Measurements from ENCODE around the gene MSANTD7.

MSANTD7 gene

GRCh38 chr10:14840178-14840577 lies 2.1 kb downstream of the MSANTD7 start:
- no peak overlapping the region for H3K27ac ChIP-seq
- in situ Hi-C loops (cut with HindIII; ENCODE audit: low pct_ligation_motif_present, low sequenced_read_pairs): no loop called here
- no peak overlapping the region for H3K4me3 ChIP-seq (ENCODE audit: low read depth, low read length)
- H3K36me3 ChIP-seq (replicated peaks): peaks cover 33% of the 10 kb centered on the region
- no peaks in the 10 kb centered on the region for H3K27me3 ChIP-seq (replicated peaks)
- DNase-seq: no peak
- TF ChIP-seq, protein P1, sequence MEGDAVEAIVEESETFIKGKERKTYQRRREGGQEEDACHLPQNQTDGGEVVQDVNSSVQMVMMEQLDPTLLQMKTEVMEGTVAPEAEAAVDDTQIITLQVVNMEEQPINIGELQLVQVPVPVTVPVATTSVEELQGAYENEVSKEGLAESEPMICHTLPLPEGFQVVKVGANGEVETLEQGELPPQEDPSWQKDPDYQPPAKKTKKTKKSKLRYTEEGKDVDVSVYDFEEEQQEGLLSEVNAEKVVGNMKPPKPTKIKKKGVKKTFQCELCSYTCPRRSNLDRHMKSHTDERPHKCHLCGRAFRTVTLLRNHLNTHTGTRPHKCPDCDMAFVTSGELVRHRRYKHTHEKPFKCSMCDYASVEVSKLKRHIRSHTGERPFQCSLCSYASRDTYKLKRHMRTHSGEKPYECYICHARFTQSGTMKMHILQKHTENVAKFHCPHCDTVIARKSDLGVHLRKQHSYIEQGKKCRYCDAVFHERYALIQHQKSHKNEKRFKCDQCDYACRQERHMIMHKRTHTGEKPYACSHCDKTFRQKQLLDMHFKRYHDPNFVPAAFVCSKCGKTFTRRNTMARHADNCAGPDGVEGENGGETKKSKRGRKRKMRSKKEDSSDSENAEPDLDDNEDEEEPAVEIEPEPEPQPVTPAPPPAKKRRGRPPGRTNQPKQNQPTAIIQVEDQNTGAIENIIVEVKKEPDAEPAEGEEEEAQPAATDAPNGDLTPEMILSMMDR (IDR thresholded peaks at IDR 0.05; ENCODE audit: low read depth, low read length, missing control alignments): no peak

DNA sequence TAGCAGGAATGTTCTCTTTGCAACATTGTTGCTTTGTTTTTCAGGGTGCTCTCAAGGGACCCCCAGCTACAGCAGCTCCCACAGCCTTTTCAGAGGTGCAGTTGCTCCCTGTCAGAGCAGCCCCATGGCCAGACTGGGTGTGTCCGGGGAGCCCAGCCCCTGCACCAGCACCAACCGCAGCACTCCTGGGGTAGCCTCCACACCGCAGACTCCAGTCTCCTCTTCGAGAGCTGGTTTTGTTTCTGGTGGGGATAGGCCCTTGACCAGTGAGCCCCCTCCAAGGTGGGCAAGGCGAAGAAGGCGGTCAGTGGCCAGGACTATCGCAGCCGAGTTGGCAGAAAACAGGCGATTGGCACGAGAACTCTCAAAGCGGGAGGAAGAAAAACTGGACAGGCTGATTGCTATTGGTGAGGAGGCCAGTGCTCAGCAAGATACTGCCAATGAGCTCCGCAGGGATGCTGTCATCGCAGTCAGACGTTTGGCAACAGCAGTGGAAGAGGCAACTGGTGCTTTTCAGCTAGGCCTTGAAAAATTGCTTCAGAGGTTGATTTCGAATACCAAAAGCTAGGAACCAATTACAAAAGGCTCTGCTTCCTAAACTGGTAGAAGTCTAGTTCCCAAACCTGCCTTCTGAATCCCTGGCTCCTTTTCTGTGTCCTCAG lies 5.4 kb downstream of the MSANTD7 start:
- in situ Hi-C loops (cut with HindIII; ENCODE audit: low pct_ligation_motif_present, low sequenced_read_pairs): no loop called here
- Histone ChIP-seq H3K27me3 (replicated peaks) (no peaks in the 10 kb centered on the region), H3K4me3 (ENCODE audit: low read depth, low read length) (no peak overlapping the region), H3K36me3 (replicated peaks) (peaks cover 33% of the 10 kb centered on the region), H3K27ac (no peak overlapping the region)
- DNase-seq: no peak
- TF ChIP-seq, protein P1 (IDR thresholded peaks at IDR 0.05; ENCODE audit: low read depth, low read length, missing control alignments): no peak

DNA sequence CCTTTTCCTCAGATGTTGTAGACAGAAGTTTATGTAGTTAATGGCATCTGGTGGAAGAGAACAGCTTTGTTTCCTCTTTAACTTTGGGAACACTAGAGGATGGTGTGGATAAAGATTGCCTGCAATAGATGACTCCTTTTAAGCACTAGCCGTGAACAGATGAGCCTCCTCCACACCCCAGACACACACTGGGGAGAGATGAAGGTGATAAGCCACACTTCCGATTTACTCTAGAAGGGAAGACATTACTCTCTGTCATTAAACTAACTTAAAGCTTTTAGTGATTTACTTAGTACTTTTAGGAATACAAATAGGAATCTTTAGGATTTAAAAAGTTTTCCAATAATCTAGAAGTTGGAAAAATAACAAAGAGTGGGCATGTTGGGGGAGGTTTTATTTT lies 6.8 kb downstream of the MSANTD7 start:
- Histone ChIP-seq H3K27ac (no peak overlapping the region), H3K27me3 (replicated peaks) (no peaks in the 10 kb centered on the region), H3K36me3 (replicated peaks) (peaks cover 33% of the 10 kb centered on the region), H3K4me3 (ENCODE audit: low read depth, low read length) (no peak overlapping the region)
- TF ChIP-seq, protein P1 (IDR thresholded peaks at IDR 0.05; ENCODE audit: low read depth, low read length, missing control alignments): no peak
- in situ Hi-C loops (cut with HindIII; ENCODE audit: low pct_ligation_motif_present, low sequenced_read_pairs): no loop called here
- DNase-seq: no peak

GRCh38 chr10:14852236-14852635 lies 14.1 kb downstream of the MSANTD7 start:
- no peak overlapping the region for H3K4me3 ChIP-seq (ENCODE audit: low read depth, low read length)
- DNase-seq: no peak
- TF ChIP-seq, protein P1 (IDR thresholded peaks at IDR 0.05; ENCODE audit: low read depth, low read length, missing control alignments): no peak
- H3K36me3 ChIP-seq (replicated peaks): peaks cover 3% of the 10 kb centered on the region
- no peaks in the 10 kb centered on the region for H3K27me3 ChIP-seq (replicated peaks)
- H3K27ac ChIP-seq: no peak overlapping the region
- in situ Hi-C loops (cut with HindIII; ENCODE audit: low pct_ligation_motif_present, low sequenced_read_pairs): no loop called here

DNA sequence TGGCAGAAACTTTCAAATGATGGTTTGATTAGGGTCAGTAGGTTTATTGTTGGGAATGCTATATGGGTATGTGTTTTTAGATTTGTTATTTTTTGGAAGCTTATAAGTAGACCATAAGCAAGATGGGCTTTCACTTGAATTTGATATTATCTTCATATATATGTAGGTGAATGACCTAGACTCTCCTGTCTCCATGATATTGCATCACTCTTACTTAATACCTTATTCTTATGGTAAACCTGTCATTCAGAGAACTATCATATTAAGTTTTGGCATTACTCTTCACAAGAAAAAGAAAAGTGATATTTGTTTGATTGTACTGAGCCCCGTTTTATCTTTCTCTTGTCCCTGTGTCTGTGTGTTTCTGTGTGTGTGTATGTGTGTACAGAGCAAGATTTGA lies 17.3 kb downstream of the MSANTD7 start:
- in situ Hi-C loops (cut with HindIII; ENCODE audit: low pct_ligation_motif_present, low sequenced_read_pairs): no loop called here
- DNase-seq: no peak
- Histone ChIP-seq H3K36me3 (replicated peaks) (peaks cover 3% of the 10 kb centered on the region), H3K27me3 (replicated peaks) (no peaks in the 10 kb centered on the region), H3K27ac (no peak overlapping the region), H3K4me3 (ENCODE audit: low read depth, low read length) (no peak overlapping the region)
- TF ChIP-seq, protein P1 (IDR thresholded peaks at IDR 0.05; ENCODE audit: low read depth, low read length, missing control alignments): no peak

All from brain microvascular endothelial cell (primary cell).